HCT116 (cell line): Measurements from ENCODE around the gene RASGRF2. TPM values are rescaled to one million over a fixed set of nuclear protein-coding genes. Genes with fewer than 3 reads are reported as not detected.

Source experiments
- ATAC-seq: fragments of 200-7000 bp; cut with Tn5 transposase; 2 replicates; pipeline ENCODE4 v1.9.1; 2020; ENCODE audit warnings: mild to moderate bottlenecking, moderate library complexity
- BruUV-seq: library from RNA; stranded (reverse); fragments of 400-500 nt; replicated peaks from 2 replicates; lab custom pipeline; 2021; lab: Mats Ljungman, UMichigan
- CTCF ChIA-PET: fragments of 300-600 bp; sonication (Branson Sonifier 250); formaldehyde crosslinking; loops from one replicate; lab custom pipeline; 2021; ENCODE audit warnings: antibody characterized with exemption; lab: Charles Lee
- POLR2A ChIA-PET: fragments of 300-600, 350-600 bp; sonication (Branson Sonifier 250); formaldehyde crosslinking; loops from one replicate; lab custom pipeline; 2021; ENCODE audit warnings: antibody characterized with exemption; lab: Charles Lee
- RAD21 ChIA-PET, 2 experiments: fragments of 300-600 bp; sonication (Branson Sonifier 250); formaldehyde crosslinking; loops; one replicate each; lab custom pipeline; 2023; ENCODE audit warnings: low total read pairs in 2 of 2; ENCODE audit not compliant: uncharacterized antibody in 2 of 2, unreplicated experiment in 2 of 2, low non-redundant PET in 1 of 2; lab: Charles Lee
- DNase-seq: peaks from one replicate; pipeline ENCODE4 v3.0.0-alpha.2; 2010; ENCODE audit warnings: low read depth, low spot score
- H2AFZ ChIP-seq: fragments of 200-600 bp; shearing (Covaris generic), sonication (generic); 2 replicates; pipeline ENCODE4 v1.6.1; 2017; ENCODE audit warnings: low read depth, mixed run types, mixed read lengths, antibody characterized with exemption, low read length; ENCODE audit not compliant: poor library complexity, severe bottlenecking
- H3K27ac ChIP-seq: 2 replicates; pipeline ENCODE4 v1.5.1; 2012; ENCODE audit warnings: low read depth, low read length
- H3K27me3 ChIP-seq: fragments of 200-600 bp; sonication (generic); 2 replicates; pipeline ENCODE4 v1.6.1; 2016; ENCODE audit warnings: mixed run types, low read length, mixed read lengths; ENCODE audit not compliant: insufficient read depth
- H3K36me3 ChIP-seq, 2 experiments: fragments of 200-500 bp in 1 of 2; fragments of 200-600 bp in 1 of 2; sonication (Bioruptor generic) in 1 of 2; sonication (generic) in 1 of 2; 2 replicates each; pipeline versions ENCODE4 v1.5.1 to v1.6.1; 2014 to 2016; ENCODE audit warnings: low read length in 2 of 2, inconsistent platforms in 1 of 2, mixed read lengths in 1 of 2, mixed run types in 1 of 2; ENCODE audit not compliant: insufficient read depth in 2 of 2, control insufficient read depth in 1 of 2
- H3K4me1 ChIP-seq, 2 experiments: fragments of 200-600 bp in 1 of 2; sonication (generic) in 1 of 2; 2 replicates each; pipeline versions ENCODE4 v1.5.1 to v1.6.1; 2012 to 2017; ENCODE audit warnings: low read length in 2 of 2, inconsistent platforms in 1 of 2, mild to moderate bottlenecking in 1 of 2, mixed read lengths in 1 of 2, mixed run types in 1 of 2, moderate library complexity in 1 of 2; ENCODE audit not compliant: insufficient read depth in 2 of 2, control insufficient read depth in 1 of 2
- H3K4me2 ChIP-seq: fragments of 200-600 bp; sonication (generic); 2 replicates; pipeline ENCODE4 v1.6.1; 2017; ENCODE audit warnings: mixed run types, low read length, mixed read lengths
- H3K4me3 ChIP-seq, 2 experiments: fragments of 200-600 bp in 1 of 2; sonication (generic) in 1 of 2; replicated peaks in 1 of 2; 2 replicates each; pipeline ENCODE4 v1.5.1; 2011 to 2016; ENCODE audit warnings: low read length in 2 of 2, control low read depth in 1 of 2, low read depth in 1 of 2, mild to moderate bottlenecking in 1 of 2, mixed read lengths in 1 of 2, mixed run types in 1 of 2
- H3K79me2 ChIP-seq: fragments of 200-600 bp; sonication (generic); 2 replicates; pipeline ENCODE4 v1.6.1; 2017; ENCODE audit warnings: mild to moderate bottlenecking, mixed run types, low read length, moderate library complexity, mixed read lengths; ENCODE audit not compliant: insufficient read depth
- H3K9ac ChIP-seq: fragments of 200-600 bp; sonication (generic); 2 replicates; pipeline ENCODE4 v1.6.1; 2016; ENCODE audit warnings: low read length, mixed read lengths
- H3K9me2 ChIP-seq: fragments of 200-600 bp; sonication (generic), shearing (Covaris generic); 2 replicates; pipeline ENCODE4 v1.6.1; 2017; ENCODE audit warnings: mixed run types, mild to moderate bottlenecking, moderate library complexity; ENCODE audit not compliant: insufficient read depth
- H3K9me3 ChIP-seq, 2 experiments: fragments of 200-500 bp in 1 of 2; fragments of 200-600 bp in 1 of 2; sonication (Bioruptor generic) in 1 of 2; sonication (generic) in 1 of 2; 2 replicates each; pipeline ENCODE4 v1.6.1; 2014 to 2017; ENCODE audit warnings: low read length in 2 of 2, mixed read lengths in 2 of 2, inconsistent platforms in 1 of 2, low read depth in 1 of 2, mild to moderate bottlenecking in 1 of 2, mixed run types in 1 of 2, moderate library complexity in 1 of 2; ENCODE audit not compliant: control insufficient read depth in 1 of 2, insufficient read depth in 1 of 2
- H4K20me1 ChIP-seq: fragments of 200-600 bp; sonication (generic), shearing (Covaris generic); 2 replicates; pipeline ENCODE4 v1.6.1; 2017; ENCODE audit warnings: mixed run types, mild to moderate bottlenecking, moderate library complexity; ENCODE audit not compliant: insufficient read depth
- ATF3 ChIP-seq: IDR thresholded peaks from 2 replicates; pipeline ENCODE4 v1.6.1; 2012
- CBX3 ChIP-seq: IDR thresholded peaks from 2 replicates; pipeline ENCODE4 v1.6.1; 2012; ENCODE audit warnings: low read depth
- EGR1 ChIP-seq: IDR thresholded peaks from 2 replicates; pipeline ENCODE4 v1.6.1; 2012; ENCODE audit warnings: low read depth
- EZH2 ChIP-seq: fragments of 200-600 bp; sonication (generic); IDR thresholded peaks from 2 replicates; pipeline ENCODE4 v1.6.1; 2017; ENCODE audit warnings: antibody characterized with exemption, mixed run types
- EZH2phosphoT487 ChIP-seq: fragments of 200-600 bp; IDR thresholded peaks from 2 replicates; pipeline ENCODE4 v1.6.1; 2018; ENCODE audit warnings: antibody characterized with exemption, borderline replicate concordance
- JUND ChIP-seq: IDR thresholded peaks from 2 replicates; pipeline ENCODE4 v1.6.1; 2012
- MAX ChIP-seq: IDR thresholded peaks from 2 replicates; pipeline ENCODE4 v1.6.1; 2012
- RAD21 ChIP-seq: IDR thresholded peaks from 2 replicates; pipeline ENCODE4 v1.6.1; 2012; ENCODE audit warnings: low read depth, mild to moderate bottlenecking
- REST ChIP-seq: IDR thresholded peaks from 2 replicates; pipeline ENCODE4 v1.6.1; 2012; ENCODE audit warnings: low read depth
- SIN3A ChIP-seq: IDR thresholded peaks from 2 replicates; pipeline ENCODE4 v1.6.1; 2012; ENCODE audit warnings: low read depth
- SP1 ChIP-seq: IDR thresholded peaks from 2 replicates; pipeline ENCODE4 v1.6.1; 2012; ENCODE audit warnings: low read depth
- SRF ChIP-seq: IDR thresholded peaks from 2 replicates; pipeline ENCODE4 v1.6.1; 2012; ENCODE audit warnings: low read depth
- TCF7L2 ChIP-seq: IDR thresholded peaks from 2 replicates; pipeline ENCODE4 v1.7.0; 2011; ENCODE audit warnings: borderline replicate concordance, inconsistent platforms; ENCODE audit not compliant: insufficient read depth, insufficient read length; ENCODE audit errors: extremely low read depth
- YY1 ChIP-seq: IDR thresholded peaks from 2 replicates; pipeline ENCODE4 v1.6.1; 2011; ENCODE audit warnings: low read length, low read depth, moderate library complexity, mild to moderate bottlenecking; ENCODE audit not compliant: insufficient replicate concordance; ENCODE audit errors: extremely low read depth
- ZBTB33 ChIP-seq: IDR thresholded peaks from 2 replicates; pipeline ENCODE4 v1.6.1; 2011; ENCODE audit warnings: mild to moderate bottlenecking, low read length, moderate library complexity; ENCODE audit not compliant: insufficient replicate concordance; ENCODE audit errors: extremely low read depth
- ZFX ChIP-seq: fragments of 450-650 bp; IDR thresholded peaks from 2 replicates; pipeline ENCODE4 v1.6.1; 2017
- ZNF274 ChIP-seq: fragments of 200-500 bp; sonication (Bioruptor generic); IDR thresholded peaks from 2 replicates; pipeline ENCODE4 v1.6.1; 2014; ENCODE audit warnings: mild to moderate bottlenecking, low read depth, low read length, inconsistent platforms
- intact Hi-C: fragments of 100-400 bp; cut with micrococcal nuclease; formaldehyde crosslinking; loops from 2 replicates; pipeline ENCODE4 v1.10.0; 2022
- total RNA-seq: library from RNA; stranded (reverse); gene quantifications from one replicate; pipeline ENCODE4 v1.2.1, GENCODE V29; 2021; ENCODE audit not compliant: unreplicated experiment

RASGRF2 gene
- total RNA-seq, 1 experiment from 2014 or later = 0.05 TPM

GRCh38 chr5:81069990-81070389, 109.8 kb downstream of the RASGRF2 start:
- ChIA-PET RAD21 (no interaction called here), POLR2A (no interaction called here), CTCF (no interaction called here)
- H3K9me2 ChIP-seq = no peaks in the 10 kb centered on the region
- H3K27me3 ChIP-seq = 0 out of 2 replicates have a peak, but pooled peaks cover 4% of the 10 kb centered on the region
- H2AFZ ChIP-seq = no peak overlapping the region
- ATAC-seq (no peak), DNase-seq (no peak)
- no peaks in the 10 kb centered on the region for H3K9me3 ChIP-seq
- BruUV-seq = no TSS peak
- intact Hi-C loops = no loop called here
- H3K4me3 ChIP-seq = no peak overlapping the region
- H3K36me3 ChIP-seq = no peaks in the 10 kb centered on the region
- no peak overlapping the region for H3K4me2 ChIP-seq
- no peaks in the 10 kb centered on the region for H3K79me2 ChIP-seq
- no peak for TF ChIP-seq ZBTB33
- no peak for TF ChIP-seq MAX
- no peak for TF ChIP-seq EZH2
- no peak for TF ChIP-seq EZH2phosphoT487
- no peak for TF ChIP-seq CBX3
- no peak for TF ChIP-seq ZFX
- TF ChIP-seq JUND = no peak
- TF ChIP-seq YY1 = no peak
- no peak for TF ChIP-seq ZNF274
- TF ChIP-seq TCF7L2 = no peak
- TF ChIP-seq ATF3 = no peak
- TF ChIP-seq SIN3A = no peak
- no peak for TF ChIP-seq EGR1
- no peak for TF ChIP-seq SP1
- no peak for TF ChIP-seq RAD21
- TF ChIP-seq REST = no peak
- no peak for TF ChIP-seq SRF
- H4K20me1 ChIP-seq = no peaks in the 10 kb centered on the region
- no peak overlapping the region for H3K9ac ChIP-seq
- H3K27ac ChIP-seq = no peak overlapping the region
- no peaks in the 10 kb centered on the region for H3K4me1 ChIP-seq
